HG03457 (cell line): ENCODE measurements around the gene MPV17L.
"Not testable (repeated sequence)": the region's sequence is repeated elsewhere in the genome, so short reads cannot be mapped to it uniquely, and the experiment has no call there.

Experiments used
- ATAC-seq: cut with Tn5 transposase; IDR thresholded peaks from one replicate; pipeline ENCODE4 v1.9.1; 2021; ENCODE audit warnings: moderate number of reproducible peaks; ENCODE audit not compliant: unreplicated experiment

The MPV17L gene

GRCh38 chr16:15395631-15396508 is at the start of gene MPV17L:
Gene MPV17L, plus strand, starts transcription at chr16:15395754. Its CDS starts 144 bp downstream, at chr16:15395898.
- not testable (repeated sequence) for ATAC-seq

GRCh38 chr16:15348721-15349120 is 46.8 kb upstream of the MPV17L start:
- not testable (repeated sequence) for ATAC-seq

- ATAC-seq = not testable (repeated sequence)
These were observed 44.3 kb upstream of the MPV17L start for GRCh38 chr16:15351251-15351650.

GRCh38 chr16:15351745-15352144 is 43.8 kb upstream of the MPV17L start:
- not testable (repeated sequence) for ATAC-seq

- ATAC-seq = not testable (repeated sequence)
These were observed 42.7 kb upstream of the MPV17L start for GRCh38 chr16:15352852-15353251.

- ATAC-seq = not testable (repeated sequence)
These were observed 40.7 kb upstream of the MPV17L start for GRCh38 chr16:15354846-15355245.

- not testable (repeated sequence) for ATAC-seq
These were observed 38.1 kb upstream of the MPV17L start for GRCh38 chr16:15357495-15357894.

GRCh38 chr16:15378194-15378593 is 17.4 kb upstream of the MPV17L start, which contains the start of gene NPIPA5:
Gene NPIPA5, minus strand, starts transcription at chr16:15378294. Its CDS starts 0 bp downstream, at chr16:15378294.
- not testable (repeated sequence) for ATAC-seq

- not testable (repeated sequence) for ATAC-seq
These were observed 12.7 kb upstream of the MPV17L start for GRCh38 chr16:15382810-15383209.

- not testable (repeated sequence) for ATAC-seq
These were observed 7.5 kb upstream of the MPV17L start for GRCh38 chr16:15388060-15388459.

- not testable (repeated sequence) for ATAC-seq
These were observed 5.6 kb upstream of the MPV17L start for GRCh38 chr16:15389916-15390315.

- not testable (repeated sequence) for ATAC-seq
These were observed 2.5 kb upstream of the MPV17L start for GRCh38 chr16:15393025-15393424.

- not testable (repeated sequence) for ATAC-seq
These were observed 915 bp downstream of the MPV17L start for GRCh38 chr16:15396509-15396829.

- ATAC-seq = no peak
These were observed 1.5 kb downstream of the MPV17L start for GRCh38 chr16:15396948-15397594.

GRCh38 chr16:15398618-15399316 is 3.2 kb downstream of the MPV17L start:
- no peak for ATAC-seq

- ATAC-seq = no peak
These were observed 3.8 kb downstream of the MPV17L start for GRCh38 chr16:15399317-15399716.

GRCh38 chr16:15400314-15400713 is 4.8 kb downstream of the MPV17L start:
- ATAC-seq = not testable (repeated sequence)

- no peak for ATAC-seq
These were observed 6.4 kb downstream of the MPV17L start for GRCh38 chr16:15401972-15402371.

GRCh38 chr16:15403392-15403995 is 7.9 kb downstream of the MPV17L start:
- no peak for ATAC-seq

GRCh38 chr16:15404091-15404490 is 8.5 kb downstream of the MPV17L start:
- ATAC-seq = not testable (repeated sequence)

GRCh38 chr16:15404792-15405191 is 9.2 kb downstream of the MPV17L start:
- ATAC-seq = no peak
